Adrenal gland (tissue), 12 donors: ENCODE measurements around the gene VTN. TPM values are rescaled to one million over a fixed set of nuclear protein-coding genes. Genes with fewer than 3 reads are reported as not detected.

Experiments used
- DNase-seq, 7 donors: peaks; one replicate each; pipeline ENCODE4 v3.0.0-alpha.2; 2019 to 2020
- H3K27ac ChIP-seq, 5 donors: fragments of 200-600 bp; sonication (generic) in 4 of 5; 1 replicate in 3 of 5; 2 replicates in 2 of 5; pipeline versions ENCODE4 v1.5.1 to v1.8.0; 2016 to 2020; ENCODE audit warnings: mild to moderate bottlenecking in 1 of 5
- H3K27me3 ChIP-seq: fragments of 200-600 bp; 2 replicates; pipeline ENCODE4 v1.8.0; 2021
- H3K36me3 ChIP-seq, 2 donors: fragments of 200-600 bp; replicated peaks in 1 of 2; 1 replicate in 1 of 2; 2 replicates in 1 of 2; pipeline versions ENCODE4 v1.5.1 to v1.8.0; 2018 to 2022
- H3K4me1 ChIP-seq, 2 donors: fragments of 200-600 bp; replicated peaks in 1 of 2; 1 replicate in 1 of 2; 2 replicates in 1 of 2; pipeline versions ENCODE4 v1.5.1 to v1.8.0; 2018 to 2021
- H3K4me3 ChIP-seq, 4 donors: fragments of 200-600 bp; sonication (generic) in 3 of 4; one replicate each; pipeline ENCODE4 v1.5.1; 2016 to 2018
- H3K9me3 ChIP-seq, 3 donors: fragments of 200-600 bp; sonication (generic) in 1 of 3; replicated peaks in 1 of 3; 1 replicate in 2 of 3; 2 replicates in 1 of 3; pipeline versions ENCODE4 v1.5.1 to v1.8.0; 2016 to 2021
- CTCF ChIP-seq, 6 experiments: fragments of 450-650 bp in 4 of 6; fragments of 200-600 bp in 2 of 6; sonication (generic) in 1 of 6; IDR thresholded peaks; 1 replicate in 5 of 6; 2 replicates in 1 of 6; pipeline versions ENCODE4 v1.5.1 to v1.8.0; 2016 to 2021; ENCODE audit warnings: antibody characterized with exemption in 6 of 6, mild to moderate bottlenecking in 2 of 6, moderate library complexity in 1 of 6
- POLR2A ChIP-seq, 2 donors: fragments of 450-650 bp; IDR thresholded peaks; one replicate each; pipeline ENCODE4 v1.6.1; 2017; ENCODE audit warnings: antibody characterized with exemption in 2 of 2, mild to moderate bottlenecking in 2 of 2, moderate library complexity in 1 of 2
- WGBS, 4 donors: extraction: QIAGEN DNeasy Blood & Tissue Kit in 2 of 4; methylation state at CpG; one replicate each; pipeline versions ENCODE4 v1.1.5 to v1.1.7; 2013 to 2017; 5-methylcytosine and 5-hydroxymethylcytosine counted together
- intact Hi-C, 2 donors: fragments of 100-400 bp; cut with DNase I; formaldehyde crosslinking; loops; one replicate each; pipeline versions ENCODE4 v1.14.1 to v1.15.0; 2022 to 2023
- polyA plus RNA-seq, 3 donors: library from polyadenylated mRNA; stranded (reverse); fragments of 200-250 nt in 2 of 3; fragments of 350-450 nt in 1 of 3; fragmentation: Illumina TruSeq in 1 of 3; extraction: RNeasy Lipid Tissue Mini Kit (QIAGEN cat#74804) in 1 of 3; gene quantifications; one replicate each; pipeline ENCODE4 v1.2.3, GENCODE V29; 2013 to 2014
- total RNA-seq, 9 donors: library from RNA; depleted of rRNA in 4 of 9; stranded (reverse); fragments of >200 nt in 4 of 9; fragments of 120-200 nt in 1 of 9; fragmentation: NEBNext Ultra II Directional in 1 of 9; extraction: Animal tissue kit (Norgen Biotek cat#: 25700) in 1 of 9; gene quantifications; one replicate each; pipeline versions ENCODE4 v1.1.0 to v1.2.4, GENCODE V29; 2013 to 2023
- donor health status: healthy with polysubstance abuse.
- donor health status: Bipolar disorder and iron deficiency.
- donor health status: DM: yes; HTN: yes; CAD: no.
- donor health status: DM: no; HTN: no; CAD: no.
- donor health status: DM: no; HTN: no; CAD: no.
- donor health status: DM: yes; HTN: yes; CAD: no.

Gene VTN
- total and polyA plus RNA-seq, 12 donors, result 5.5 to 470 (median 180) TPM

GRCh38 chr17:28327031-28327607 is 43.0 kb downstream of the VTN start:
- Histone ChIP-seq H3K27me3 (no peaks in the 10 kb centered on the region), H3K4me1 (peaks cover 0 to 9% of the 10 kb centered on the region in 2 donors), H3K27ac (no peak overlapping the region), H3K36me3 (peaks cover 0 to 43% of the 10 kb centered on the region in 2 donors), H3K9me3 (no peaks in the 10 kb centered on the region), H3K4me3 (no peak overlapping the region)
- intact Hi-C loops, result no loop called here
- TF ChIP-seq CTCF (IDR thresholded peaks at IDR 0.05) (no peak), POLR2A (IDR thresholded peaks at IDR 0.05) (no peak)
- WGBS, 4 donors, result 92 to 97% (median 93%) methylated on average over 9 of the region's 9 CpGs
- peak in 1 of 7 donors; percentile 6 for DNase-seq

GRCh38 chr17:28326114-28326513 is 44.0 kb downstream of the VTN start:
- Histone ChIP-seq H3K27me3 (no peaks in the 10 kb centered on the region), H3K36me3 (peaks cover 0 to 35% of the 10 kb centered on the region in 2 donors), H3K27ac (no peak overlapping the region), H3K4me1 (peaks cover 0 to 9% of the 10 kb centered on the region in 2 donors), H3K4me3 (no peak overlapping the region), H3K9me3 (no peaks in the 10 kb centered on the region)
- peak in 1 of 7 donors; percentile 44 for DNase-seq
- 47 to 65% (median 61%) methylated on average over 7 of the region's 7 CpGs for WGBS, 4 donors
- no peak for TF ChIP-seq POLR2A (IDR thresholded peaks at IDR 0.05)
- no peak for TF ChIP-seq CTCF (IDR thresholded peaks at IDR 0.05)
- intact Hi-C loops, result no loop called here

- no peaks in the 10 kb centered on the region for H3K9me3 ChIP-seq
- 74 to 81% (median 76%) methylated on average over 5 of the region's 5 CpGs for WGBS, 4 donors
- H3K27ac ChIP-seq, result no peak overlapping the region
- no peaks in the 10 kb centered on the region for H3K27me3 ChIP-seq
- TF ChIP-seq CTCF (IDR thresholded peaks at IDR 0.05) (no peak), POLR2A (IDR thresholded peaks at IDR 0.05) (no peak)
- intact Hi-C loops, result no loop called here
- H3K4me1 ChIP-seq, result peaks cover 0 to 11% of the 10 kb centered on the region in 2 donors
- no peak for DNase-seq
- peaks cover 0 to 30% of the 10 kb centered on the region in 2 donors for H3K36me3 ChIP-seq
- no peak overlapping the region for H3K4me3 ChIP-seq
These were observed 44.9 kb downstream of the VTN start for GRCh38 chr17:28325211-28325610.

GRCh38 chr17:28324781-28325180 is 45.3 kb downstream of the VTN start:
- 75 to 91% (median 87%) methylated on average over 3 of the region's 3 CpGs for WGBS, 4 donors
- no peak overlapping the region for H3K27ac ChIP-seq
- TF ChIP-seq CTCF (IDR thresholded peaks at IDR 0.05) (no peak), POLR2A (IDR thresholded peaks at IDR 0.05) (no peak)
- DNase-seq, result no peak
- no peak overlapping the region for H3K4me3 ChIP-seq
- intact Hi-C loops, result no loop called here
- H3K4me1 ChIP-seq, result peaks cover 0 to 15% of the 10 kb centered on the region in 2 donors
- H3K27me3 ChIP-seq, result no peaks in the 10 kb centered on the region
- no peaks in the 10 kb centered on the region for H3K9me3 ChIP-seq
- peaks cover 0 to 27% of the 10 kb centered on the region in 2 donors for H3K36me3 ChIP-seq
